Liver (tissue), 9 donors: ENCODE data around the gene CHIT1. TPM values are rescaled to one million over a fixed set of nuclear protein-coding genes. Genes with fewer than 3 reads are reported as not detected.
"Not testable (repeated sequence)": the region's sequence is repeated elsewhere in the genome, so short reads cannot be mapped to it uniquely, and the experiment has no call there.

Source experiments
- DNase-seq: peaks from one replicate; pipeline ENCODE4 v3.0.0-alpha.2; 2017; ENCODE audit warnings: low spot score
- H3K27ac ChIP-seq, 2 donors: one replicate each; pipeline ENCODE4 v1.7.0; 2013; ENCODE audit warnings: inconsistent platforms in 2 of 2, low read length in 2 of 2, control low read depth in 1 of 2, low read depth in 1 of 2, mild to moderate bottlenecking in 1 of 2
- H3K27me3 ChIP-seq, 4 donors: one replicate each; pipeline versions ENCODE4 v1.6.1 to v1.7.0; 2013; ENCODE audit warnings: low read length in 3 of 4, inconsistent platforms in 1 of 4, mild to moderate bottlenecking in 1 of 4, moderate library complexity in 1 of 4; ENCODE audit not compliant: control insufficient read depth in 4 of 4, insufficient read depth in 4 of 4
- H3K36me3 ChIP-seq, 4 donors: one replicate each; pipeline versions ENCODE4 v1.6.1 to v1.7.0; 2013; ENCODE audit warnings: low read length in 3 of 4, mild to moderate bottlenecking in 3 of 4, low read depth in 1 of 4, moderate library complexity in 1 of 4; ENCODE audit not compliant: control insufficient read depth in 4 of 4, insufficient read depth in 3 of 4
- H3K4me1 ChIP-seq, 4 donors: one replicate each; pipeline versions ENCODE4 v1.6.1 to v1.7.0; 2013; ENCODE audit warnings: low read length in 3 of 4, mild to moderate bottlenecking in 3 of 4, moderate library complexity in 1 of 4; ENCODE audit not compliant: control insufficient read depth in 4 of 4, insufficient read depth in 4 of 4
- H3K4me3 ChIP-seq, 3 donors: one replicate each; pipeline versions ENCODE4 v1.6.1 to v1.7.0; 2013; ENCODE audit warnings: low read length in 3 of 3, control low read depth in 1 of 3, low read depth in 1 of 3, mild to moderate bottlenecking in 1 of 3
- H3K9ac ChIP-seq, 2 donors: one replicate each; pipeline ENCODE4 v1.7.0; 2013; ENCODE audit warnings: low read length in 2 of 2, mild to moderate bottlenecking in 2 of 2, moderate library complexity in 2 of 2, control low read depth in 1 of 2, low read depth in 1 of 2
- H3K9me3 ChIP-seq, 4 donors: one replicate each; pipeline versions ENCODE4 v1.6.1 to v1.7.0; 2013; ENCODE audit warnings: low read length in 3 of 4; ENCODE audit not compliant: control insufficient read depth in 4 of 4
- EGR1 ChIP-seq, 2 donors: IDR thresholded peaks; 2 replicates each; pipeline ENCODE4 v1.6.1; 2016 to 2018; ENCODE audit warnings: antibody characterized with exemption in 2 of 2, low read depth in 2 of 2
- GABPA ChIP-seq, 2 donors: IDR thresholded peaks in 1 of 2; conservative IDR thresholded peaks in 1 of 2; 2 replicates each; pipeline ENCODE4 v1.6.1; 2016; ENCODE audit warnings: antibody characterized with exemption in 2 of 2, mild to moderate bottlenecking in 1 of 2, moderate library complexity in 1 of 2
- HNF4A ChIP-seq, 2 donors: conservative IDR thresholded peaks; 2 replicates each; pipeline ENCODE4 v1.6.1; 2016; ENCODE audit warnings: antibody characterized with exemption in 2 of 2, mild to moderate bottlenecking in 2 of 2
- HNF4G ChIP-seq: IDR thresholded peaks from 2 replicates; pipeline ENCODE4 v1.6.1; 2016; ENCODE audit warnings: antibody characterized with exemption
- JUND ChIP-seq, 2 donors: IDR thresholded peaks; 2 replicates each; pipeline ENCODE4 v1.6.1; 2016; ENCODE audit warnings: antibody characterized with exemption in 2 of 2
- MAX ChIP-seq: IDR thresholded peaks from 2 replicates; pipeline ENCODE4 v1.6.1; 2016; ENCODE audit warnings: antibody characterized with exemption
- NR2F2 ChIP-seq: IDR thresholded peaks from 2 replicates; pipeline ENCODE4 v1.6.1; 2016; ENCODE audit warnings: antibody characterized with exemption
- RAD21 ChIP-seq, 2 donors: IDR thresholded peaks; 2 replicates each; pipeline ENCODE4 v1.6.1; 2016; ENCODE audit warnings: antibody characterized with exemption in 2 of 2, mild to moderate bottlenecking in 2 of 2
- REST ChIP-seq: IDR thresholded peaks from 2 replicates; pipeline ENCODE4 v1.6.1; 2016; ENCODE audit warnings: antibody characterized with exemption, mild to moderate bottlenecking
- RXRA ChIP-seq, 2 donors: IDR thresholded peaks; 2 replicates each; pipeline ENCODE4 v1.6.1; 2017 to 2018; ENCODE audit warnings: antibody characterized with exemption in 2 of 2, mild to moderate bottlenecking in 1 of 2
- SP1 ChIP-seq: IDR thresholded peaks from 2 replicates; pipeline ENCODE4 v1.6.1; 2018; ENCODE audit warnings: antibody characterized with exemption, mild to moderate bottlenecking
- YY1 ChIP-seq: IDR thresholded peaks from 2 replicates; pipeline ENCODE4 v1.6.1; 2016; ENCODE audit warnings: antibody characterized with exemption, mild to moderate bottlenecking
- ZBTB33 ChIP-seq: IDR thresholded peaks from 2 replicates; pipeline ENCODE4 v1.6.1; 2016; ENCODE audit warnings: antibody characterized with exemption
- WGBS: extraction: QIAGEN DNeasy Blood & Tissue Kit; methylation state at CpG from one replicate; pipeline ENCODE4 v1.1.7; 2013; 5-methylcytosine and 5-hydroxymethylcytosine counted together
- polyA plus RNA-seq, 2 donors: library from polyadenylated mRNA; stranded (reverse) in 1 of 2; unstranded in 1 of 2; fragments of 200-250 nt in 1 of 2; fragments of >200 nt in 1 of 2; fragmentation: Nextera tagmentation in 1 of 2; extraction: Ambion mirVana in 1 of 2; gene quantifications; one replicate each; pipeline versions ENCODE4 v1.2.1 to v1.2.3, GENCODE V29; 2013 to 2015
- total RNA-seq, 2 donors: library from RNA; depleted of rRNA; stranded (reverse); fragments of >200 nt; gene quantifications; one replicate each; pipeline ENCODE4 v1.2.3, GENCODE V29; 2014
- TF ChIP-seq, protein P1 (sequence below): IDR thresholded peaks from 2 replicates; pipeline ENCODE4 v1.6.1; 2016; ENCODE audit warnings: antibody characterized with exemption
- donor health status: healthy.
- donor health status: healthy.
- donor health status: healthy.
- donor health status: healthy.
- donor health status: healthy.

CHIT1 gene
- total and polyA plus RNA-seq, 4 donors, result under 0.01 to 0.07 TPM; not detected in 2

- Histone ChIP-seq H3K9ac (no peak overlapping the region), H3K27me3 (no peaks in the 10 kb centered on the region), H3K9me3 (no peaks in the 10 kb centered on the region), H3K27ac (no peak overlapping the region), H3K4me3 (no peak overlapping the region), H3K4me1 (peaks cover 0 to 4% (median 3%) of the 10 kb centered on the region in 4 donors), H3K36me3 (no peaks in the 10 kb centered on the region)
- TF ChIP-seq NR2F2, result no peak
- no peak for TF ChIP-seq SP1
- no peak for TF ChIP-seq YY1
- TF ChIP-seq JUND (IDR thresholded peaks at IDR 0.05), result no peak
- no peak for TF ChIP-seq HNF4A (conservative IDR thresholded peaks at IDR 0.05)
- TF ChIP-seq RXRA (IDR thresholded peaks at IDR 0.05), result no peak
- TF ChIP-seq REST, result no peak
- no peak for TF ChIP-seq EGR1 (IDR thresholded peaks at IDR 0.05; ENCODE audit: low read depth in 2 of 2)
- no peak for TF ChIP-seq RAD21 (IDR thresholded peaks at IDR 0.05)
- TF ChIP-seq ZBTB33, result no peak
- no peak for DNase-seq
- 88% methylated on average over 6 of the region's 6 CpGs for WGBS
Measured at GRCh38 chr1:203264052-203264501, 34.6 kb upstream of the CHIT1 start.

DNA sequence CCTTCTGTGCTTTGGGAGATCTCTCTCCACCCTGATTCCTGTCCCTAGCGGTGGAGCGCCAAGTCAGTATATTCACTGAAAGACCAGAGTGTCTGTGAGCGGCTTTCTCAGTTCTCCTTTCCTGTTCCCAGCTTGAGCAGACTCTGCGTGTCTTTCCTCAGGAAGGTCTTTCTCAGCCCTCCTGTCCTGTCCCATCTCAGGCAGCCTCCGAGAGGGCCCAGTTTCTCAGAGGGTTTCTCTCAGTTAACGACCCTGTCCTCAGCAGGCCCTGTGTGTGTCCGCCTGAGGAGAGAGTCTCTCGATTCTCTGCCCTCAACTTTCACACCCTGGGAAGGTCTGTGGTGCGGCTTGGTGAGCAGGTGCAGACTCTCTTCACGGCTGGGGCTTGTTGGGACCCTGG lies 34.0 kb upstream of the CHIT1 start:
- 84% methylated on average over 10 of the region's 10 CpGs for WGBS
- TF ChIP-seq, protein P1, sequence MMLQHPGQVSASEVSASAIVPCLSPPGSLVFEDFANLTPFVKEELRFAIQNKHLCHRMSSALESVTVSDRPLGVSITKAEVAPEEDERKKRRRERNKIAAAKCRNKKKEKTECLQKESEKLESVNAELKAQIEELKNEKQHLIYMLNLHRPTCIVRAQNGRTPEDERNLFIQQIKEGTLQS, result no peak
- TF ChIP-seq MAX, result no peak
- no peak for TF ChIP-seq REST
- no peak for TF ChIP-seq GABPA (IDR thresholded peaks at IDR 0.05 in 1 of 2, conservative IDR thresholded peaks at IDR 0.05 in 1 of 2)
- TF ChIP-seq ZBTB33, result no peak
- no peak for TF ChIP-seq RXRA (IDR thresholded peaks at IDR 0.05)
- TF ChIP-seq RAD21 (IDR thresholded peaks at IDR 0.05), result no peak
- no peak for TF ChIP-seq EGR1 (IDR thresholded peaks at IDR 0.05; ENCODE audit: low read depth in 2 of 2)
- TF ChIP-seq YY1, result no peak
- no peak for TF ChIP-seq HNF4A (conservative IDR thresholded peaks at IDR 0.05)
- no peak for TF ChIP-seq NR2F2
- no peak for TF ChIP-seq HNF4G

GRCh38 chr1:203256636-203257035 lies 27.2 kb upstream of the CHIT1 start:
- WGBS, result 87% methylated on average over 9 of the region's 9 CpGs
- DNase-seq, H3K4me1 ChIP-seq, H3K27me3 ChIP-seq, H3K9ac ChIP-seq, H3K4me3 ChIP-seq, H3K27ac ChIP-seq, H3K9me3 ChIP-seq, H3K36me3 ChIP-seq: not testable (repeated sequence)

More for the DNA sequence above, 34.0 kb upstream of the CHIT1 start:
- H3K27me3 ChIP-seq, result no peaks in the 10 kb centered on the region
- no peaks in the 10 kb centered on the region for H3K36me3 ChIP-seq
- no peak for DNase-seq
- no peak overlapping the region for H3K4me3 ChIP-seq
- no peak overlapping the region for H3K9ac ChIP-seq
- no peak overlapping the region for H3K27ac ChIP-seq
- peaks cover 0 to 4% (median 3%) of the 10 kb centered on the region in 4 donors for H3K4me1 ChIP-seq
- no peaks in the 10 kb centered on the region for H3K9me3 ChIP-seq
